ENCODE data around the gene GPC6.

Gene GPC6

GRCh38 chr13:93900731-93901130 lies 674.1 kb downstream of the GPC6 start:
- no peak overlapping the region for H3K27ac ChIP-seq (replicated peaks)
- no peaks in the 10 kb centered on the region for H3K27me3 ChIP-seq (ENCODE audit: insufficient read depth, poor library complexity, severe bottlenecking)
- DNase-seq (ENCODE audit: low read depth in 1 of 2, low spot score in 1 of 2) = no peak
- TF ChIP-seq SPI1 (IDR thresholded peaks at IDR 0.05; ENCODE audit: borderline replicate concordance, low read depth) = no peak
- TF ChIP-seq GABPA (IDR thresholded peaks at IDR 0.05; ENCODE audit: low read depth) = no peak
- TF ChIP-seq REST (IDR thresholded peaks at IDR 0.05; ENCODE audit: insufficient replicate concordance, low read depth) = no peak
- no peak overlapping the region for H3K4me3 ChIP-seq (replicated peaks; ENCODE audit: insufficient read depth, low read length)

GRCh38 chr13:93903909-93904308 lies 677.3 kb downstream of the GPC6 start:
- Histone ChIP-seq H3K4me3 (replicated peaks; ENCODE audit: insufficient read depth, low read length) (no peak overlapping the region), H3K27ac (replicated peaks) (no peak overlapping the region), H3K27me3 (ENCODE audit: insufficient read depth, poor library complexity, severe bottlenecking) (no peaks in the 10 kb centered on the region)
- no peak for DNase-seq (ENCODE audit: low read depth in 1 of 2, low spot score in 1 of 2)
- TF ChIP-seq POLR2AphosphoS5 (IDR thresholded peaks at IDR 0.05; ENCODE audit: low read depth) (no peak), SPI1 (IDR thresholded peaks at IDR 0.05; ENCODE audit: borderline replicate concordance, low read depth) (no peak), REST (IDR thresholded peaks at IDR 0.05; ENCODE audit: insufficient replicate concordance, low read depth) (no peak), CTCF (IDR thresholded peaks at IDR 0.05; ENCODE audit: insufficient read depth, low read length) (no peak), GABPA (IDR thresholded peaks at IDR 0.05; ENCODE audit: low read depth) (no peak)

GRCh38 chr13:93915269-93915809 lies 688.7 kb downstream of the GPC6 start:
- no peak overlapping the region for H3K27ac ChIP-seq (replicated peaks)
- no peak for TF ChIP-seq REST (IDR thresholded peaks at IDR 0.05; ENCODE audit: insufficient replicate concordance, low read depth)
- no peak for TF ChIP-seq GABPA (IDR thresholded peaks at IDR 0.05; ENCODE audit: low read depth)
- TF ChIP-seq POLR2AphosphoS5 (IDR thresholded peaks at IDR 0.05; ENCODE audit: low read depth) = no peak
- TF ChIP-seq SPI1 (IDR thresholded peaks at IDR 0.05; ENCODE audit: borderline replicate concordance, low read depth) = no peak
- no peak for TF ChIP-seq CTCF (IDR thresholded peaks at IDR 0.05; ENCODE audit: insufficient read depth, low read length)
- DNase-seq (ENCODE audit: low read depth in 1 of 2, low spot score in 1 of 2) = no peak
- H3K27me3 ChIP-seq (ENCODE audit: insufficient read depth, poor library complexity, severe bottlenecking) = peaks cover 3% of the 10 kb centered on the region
- no peak overlapping the region for H3K4me3 ChIP-seq (replicated peaks; ENCODE audit: insufficient read depth, low read length)

Data from HL-60 (cell line).